Measurements from ENCODE around the gene PALM. TPM values are rescaled to one million over a fixed set of nuclear protein-coding genes. Genes with fewer than 3 reads are reported as not detected.
A peak's percentile ranks its signal among the peaks of the same experiment; 100 is the strongest.

PALM gene
- total RNA-seq, 1 donor from 2014 or later: 87.1 TPM

GRCh38 chr19:703329-703650, 5.4 kb upstream of the PALM start:
- peaks cover 3% of the 10 kb centered on the region for H3K9me3 Mint-ChIP-seq
- peaks cover 13% of the 10 kb centered on the region for H3K27me3 Mint-ChIP-seq (ENCODE audit: low read depth)
- TF ChIP-seq CTCF (IDR thresholded peaks at IDR 0.05; ENCODE audit: unreplicated experiment): no peak
- no peaks in the 10 kb centered on the region for H3K36me3 Mint-ChIP-seq
- H3K27ac Mint-ChIP-seq: no peak overlapping the region
- DNase-seq (ENCODE audit: low spot score in 2 of 2, unreplicated experiment in 2 of 2): no peak
- peak overlapping the region; percentile 28 for H3K4me3 Mint-ChIP-seq
- peaks cover 3% of the 10 kb centered on the region for H3K4me1 Mint-ChIP-seq

- Mint-ChIP-seq H3K27ac (no peak overlapping the region), H3K9me3 (peaks cover 3% of the 10 kb centered on the region), H3K27me3 (ENCODE audit: low read depth) (peaks cover 13% of the 10 kb centered on the region), H3K4me1 (peaks cover 3% of the 10 kb centered on the region), H3K4me3 (no peak overlapping the region), H3K36me3 (no peaks in the 10 kb centered on the region)
- no peak for TF ChIP-seq CTCF (IDR thresholded peaks at IDR 0.05; ENCODE audit: unreplicated experiment)
- DNase-seq (ENCODE audit: low spot score in 2 of 2, unreplicated experiment in 2 of 2): no peak
These were observed 4.9 kb upstream of the PALM start for GRCh38 chr19:703651-704446.

GRCh38 chr19:704447-704741, 4.3 kb upstream of the PALM start:
- Mint-ChIP-seq H3K4me3 (no peak overlapping the region), H3K36me3 (no peaks in the 10 kb centered on the region), H3K27me3 (ENCODE audit: low read depth) (peaks cover 13% of the 10 kb centered on the region), H3K9me3 (peaks cover 3% of the 10 kb centered on the region), H3K27ac (no peak overlapping the region), H3K4me1 (peaks cover 3% of the 10 kb centered on the region)
- DNase-seq (ENCODE audit: low spot score in 2 of 2, unreplicated experiment in 2 of 2): no peak
- no peak for TF ChIP-seq CTCF (IDR thresholded peaks at IDR 0.05; ENCODE audit: unreplicated experiment)

- H3K9me3 Mint-ChIP-seq: peaks cover 3% of the 10 kb centered on the region
- TF ChIP-seq CTCF (IDR thresholded peaks at IDR 0.05; ENCODE audit: unreplicated experiment): no peak
- DNase-seq (ENCODE audit: low spot score in 2 of 2, unreplicated experiment in 2 of 2): no peak
These were observed 645 bp downstream of the PALM start for GRCh38 chr19:709196-709964.

GRCh38 chr19:709965-710571, 1.3 kb downstream of the PALM start:
- peak overlapping the region; percentile 66 for H3K4me3 Mint-ChIP-seq
- H3K4me1 Mint-ChIP-seq: peaks cover 11% of the 10 kb centered on the region
- H3K27me3 Mint-ChIP-seq (ENCODE audit: low read depth): peaks cover 3% of the 10 kb centered on the region
- peaks cover 3% of the 10 kb centered on the region for H3K9me3 Mint-ChIP-seq
- no peak for TF ChIP-seq CTCF (IDR thresholded peaks at IDR 0.05; ENCODE audit: unreplicated experiment)
- H3K27ac Mint-ChIP-seq: no peak overlapping the region
- no peaks in the 10 kb centered on the region for H3K36me3 Mint-ChIP-seq
- DNase-seq (ENCODE audit: low spot score in 2 of 2, unreplicated experiment in 2 of 2): no peak

More at GRCh38 chr19:709196-709964, 645 bp downstream of the PALM start:
- peaks cover 3% of the 10 kb centered on the region for H3K27me3 Mint-ChIP-seq (ENCODE audit: low read depth)
- peak overlapping the region; percentile 66 for H3K4me3 Mint-ChIP-seq
- H3K4me1 Mint-ChIP-seq: peaks cover 11% of the 10 kb centered on the region
- no peaks in the 10 kb centered on the region for H3K36me3 Mint-ChIP-seq
- no peak overlapping the region for H3K27ac Mint-ChIP-seq

Measured in mesothelial cell of epicardium (in vitro differentiated cells).